Measurements from ENCODE around the gene SLCO4C1.

GRCh38 chr5:102262688-102263087, 33.4 kb downstream of the SLCO4C1 start:
- no peak for TF ChIP-seq POLR2A (IDR thresholded peaks at IDR 0.05)
- no peak for TF ChIP-seq CTCF (IDR thresholded peaks at IDR 0.05)
